Cardiac muscle cell (in vitro differentiated cells and primary cell): ENCODE results near the gene KRT84. TPM values are rescaled to one million over a fixed set of nuclear protein-coding genes. Genes with fewer than 3 reads are reported as not detected.

Experiments
- DNase-seq, 2 donors: peaks; one replicate each; pipeline versions ENCODE4 v3.0.0 to v3.0.0-alpha.2; 2010 to 2017; ENCODE audit warnings: low read depth in 1 of 2, low spot score in 1 of 2
- H3K27ac ChIP-seq: fragments of 200-600 bp; sonication (generic); 2 replicates; pipeline ENCODE4 v1.5.1; 2016
- H3K27me3 ChIP-seq: fragments of 200-600 bp; sonication (generic); 2 replicates; pipeline ENCODE4 v1.6.0; 2016; ENCODE audit warnings: control low read depth
- H3K36me3 ChIP-seq: fragments of 200-600 bp; sonication (generic); 2 replicates; pipeline ENCODE4 v1.5.1; 2016; ENCODE audit warnings: control low read depth
- H3K4me1 ChIP-seq: fragments of 200-600 bp; sonication (generic); 2 replicates; pipeline ENCODE4 v1.8.1; 2017; ENCODE audit warnings: low read depth, mild to moderate bottlenecking, mixed run types
- H3K4me3 ChIP-seq: fragments of 200-600 bp; sonication (generic); 2 replicates; pipeline ENCODE4 v1.5.1; 2016; ENCODE audit warnings: mild to moderate bottlenecking
- H3K9me3 ChIP-seq: fragments of 200-600 bp; sonication (generic); 2 replicates; pipeline ENCODE4 v1.5.1; 2017; ENCODE audit warnings: low read depth, mild to moderate bottlenecking, control low read depth
- CTCF ChIP-seq: IDR thresholded peaks from 2 replicates; pipeline ENCODE4 v1.5.1; 2012; ENCODE audit warnings: low read depth, mild to moderate bottlenecking, low read length
- polyA plus RNA-seq: library from polyadenylated mRNA; unstranded; fragments of >200 nt; fragmentation: Nextera tagmentation; extraction: Ambion mirVana; gene quantifications from 2 replicates; pipeline ENCODE4 v1.2.1, GENCODE V29; 2016
- total RNA-seq: library from RNA; depleted of rRNA; stranded (reverse); fragments of >200 nt; gene quantifications from 2 replicates; pipeline ENCODE4 v1.2.3, GENCODE V29; 2016

The KRT84 gene
- total and polyA plus RNA-seq, 2 experiments from 2014 or later, result not detected

GRCh38 chr12:52350786-52351185 is 34.7 kb downstream of the KRT84 start:
- Histone ChIP-seq H3K9me3 (no peaks in the 10 kb centered on the region), H3K27me3 (peaks cover 52% of the 10 kb centered on the region), H3K4me1 (no peaks in the 10 kb centered on the region), H3K36me3 (no peaks in the 10 kb centered on the region), H3K4me3 (no peak overlapping the region), H3K27ac (no peak overlapping the region)
- TF ChIP-seq CTCF, result no peak
- no peak for DNase-seq

GRCh38 chr12:52350021-52350620 is 35.3 kb downstream of the KRT84 start:
- Histone ChIP-seq H3K27ac (no peak overlapping the region), H3K4me3 (no peak overlapping the region), H3K36me3 (no peaks in the 10 kb centered on the region), H3K4me1 (no peaks in the 10 kb centered on the region), H3K27me3 (peaks cover 47% of the 10 kb centered on the region), H3K9me3 (no peaks in the 10 kb centered on the region)
- no peak for DNase-seq
- TF ChIP-seq CTCF, result no peak

GRCh38 chr12:52349196-52349595 is 36.3 kb downstream of the KRT84 start:
- Histone ChIP-seq H3K27me3 (peaks cover 41% of the 10 kb centered on the region), H3K36me3 (no peaks in the 10 kb centered on the region), H3K9me3 (no peaks in the 10 kb centered on the region), H3K4me3 (no peak overlapping the region), H3K27ac (no peak overlapping the region), H3K4me1 (no peaks in the 10 kb centered on the region)
- DNase-seq, result peak in 1 of 2 donors; percentile 53
- TF ChIP-seq CTCF, result no peak

- DNase-seq, result no peak
These were observed 37.6 kb downstream of the KRT84 start for GRCh38 chr12:52347551-52348510.

GRCh38 chr12:52347016-52347415 is 38.4 kb downstream of the KRT84 start:
- H3K4me1 ChIP-seq, result no peaks in the 10 kb centered on the region
- H3K27me3 ChIP-seq, result peaks cover 25% of the 10 kb centered on the region
- no peak overlapping the region for H3K27ac ChIP-seq
- TF ChIP-seq CTCF, result no peak
- H3K9me3 ChIP-seq, result no peaks in the 10 kb centered on the region
- DNase-seq, result no peak
- no peaks in the 10 kb centered on the region for H3K36me3 ChIP-seq
- no peak overlapping the region for H3K4me3 ChIP-seq

More at GRCh38 chr12:52347551-52348510, 37.6 kb downstream of the KRT84 start:
- H3K27ac ChIP-seq, result no peak overlapping the region
- H3K9me3 ChIP-seq, result no peaks in the 10 kb centered on the region
- H3K4me3 ChIP-seq, result no peak overlapping the region
- peaks cover 27% of the 10 kb centered on the region for H3K27me3 ChIP-seq
- no peak for TF ChIP-seq CTCF
- H3K4me1 ChIP-seq, result no peaks in the 10 kb centered on the region
- H3K36me3 ChIP-seq, result no peaks in the 10 kb centered on the region
